ENCODE results near the gene HES1. TPM values are rescaled to one million over a fixed set of nuclear protein-coding genes. Genes with fewer than 3 reads are reported as not detected.

Gene HES1
- total and polyA plus RNA-seq, 10 of the 15 experiments (the other 5 are each of a cell fraction or from before 2014, with no cell fraction given): 0.46 to 5.3 (median 2.3) TPM

DNA sequence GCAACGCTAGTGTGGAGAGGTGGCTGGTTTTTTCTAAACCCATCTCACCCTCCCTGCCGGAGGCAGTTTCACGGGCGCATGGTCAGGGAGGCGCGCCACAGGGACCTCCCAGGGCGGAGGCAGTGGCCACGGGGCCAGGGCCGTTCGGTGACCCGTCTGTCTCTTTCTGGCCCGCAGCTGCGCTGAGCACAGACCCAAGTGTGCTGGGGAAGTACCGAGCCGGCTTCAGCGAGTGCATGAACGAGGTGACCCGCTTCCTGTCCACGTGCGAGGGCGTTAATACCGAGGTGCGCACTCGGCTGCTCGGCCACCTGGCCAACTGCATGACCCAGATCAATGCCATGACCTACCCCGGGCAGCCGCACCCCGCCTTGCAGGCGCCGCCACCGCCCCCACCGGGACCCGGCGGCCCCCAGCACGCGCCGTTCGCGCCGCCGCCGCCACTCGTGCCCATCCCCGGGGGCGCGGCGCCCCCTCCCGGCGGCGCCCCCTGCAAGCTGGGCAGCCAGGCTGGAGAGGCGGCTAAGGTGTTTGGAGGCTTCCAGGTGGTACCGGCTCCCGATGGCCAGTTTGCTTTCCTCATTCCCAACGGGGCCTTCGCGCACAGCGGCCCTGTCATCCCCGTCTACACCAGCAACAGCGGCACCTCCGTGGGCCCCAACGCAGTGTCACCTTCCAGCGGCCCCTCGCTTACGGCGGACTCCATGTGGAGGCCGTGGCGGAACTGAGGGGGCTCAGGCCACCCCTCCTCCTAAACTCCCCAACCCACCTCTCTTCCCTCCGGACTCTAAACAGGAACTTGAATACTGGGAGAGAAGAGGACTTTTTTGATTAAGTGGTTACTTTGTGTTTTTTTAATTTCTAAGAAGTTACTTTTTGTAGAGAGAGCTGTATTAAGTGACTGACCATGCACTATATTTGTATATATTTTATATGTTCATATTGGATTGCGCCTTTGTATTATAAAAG, 1.8 kb downstream of the HES1 start (continued):
- no peak for TF ChIP-seq ZNF207 (IDR thresholded peaks at IDR 0.05; ENCODE audit: borderline replicate concordance)
- TF ChIP-seq TCF3 (IDR thresholded peaks at IDR 0.05; ENCODE audit: borderline replicate concordance, insufficient read depth, low read depth, low read length): peak; percentile 44; the same call in 1 of the 2 replicates
- TF ChIP-seq, protein P1, sequence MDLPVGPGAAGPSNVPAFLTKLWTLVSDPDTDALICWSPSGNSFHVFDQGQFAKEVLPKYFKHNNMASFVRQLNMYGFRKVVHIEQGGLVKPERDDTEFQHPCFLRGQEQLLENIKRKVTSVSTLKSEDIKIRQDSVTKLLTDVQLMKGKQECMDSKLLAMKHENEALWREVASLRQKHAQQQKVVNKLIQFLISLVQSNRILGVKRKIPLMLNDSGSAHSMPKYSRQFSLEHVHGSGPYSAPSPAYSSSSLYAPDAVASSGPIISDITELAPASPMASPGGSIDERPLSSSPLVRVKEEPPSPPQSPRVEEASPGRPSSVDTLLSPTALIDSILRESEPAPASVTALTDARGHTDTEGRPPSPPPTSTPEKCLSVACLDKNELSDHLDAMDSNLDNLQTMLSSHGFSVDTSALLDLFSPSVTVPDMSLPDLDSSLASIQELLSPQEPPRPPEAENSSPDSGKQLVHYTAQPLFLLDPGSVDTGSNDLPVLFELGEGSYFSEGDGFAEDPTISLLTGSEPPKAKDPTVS (IDR thresholded peaks at IDR 0.05; ENCODE audit: low read depth, low read length): no peak
- no peak for TF ChIP-seq ATF7 (IDR thresholded peaks at IDR 0.05; ENCODE audit: low read depth)
- 0 out of 2 replicates have a peak, but pooled peaks have one; percentile 83 for TF ChIP-seq SMARCA5 (IDR thresholded peaks at IDR 0.05)
- TF ChIP-seq TARDBP (IDR thresholded peaks at IDR 0.05; ENCODE audit: borderline replicate concordance): no peak
- no peak for TF ChIP-seq KAT2A (conservative IDR thresholded peaks at IDR 0.05; ENCODE audit: control insufficient read depth, low read depth, low read length)
- peak; percentile 61; the same call in 1 of the 2 replicates for TF ChIP-seq PAX5 (IDR thresholded peaks at IDR 0.05; ENCODE audit: borderline replicate concordance, low read depth, low read length)
- TF ChIP-seq RB1 (IDR thresholded peaks at IDR 0.05; ENCODE audit: borderline replicate concordance): 0 out of 2 replicates have a peak, but pooled peaks have one; percentile 50
- TF ChIP-seq, protein P2, sequence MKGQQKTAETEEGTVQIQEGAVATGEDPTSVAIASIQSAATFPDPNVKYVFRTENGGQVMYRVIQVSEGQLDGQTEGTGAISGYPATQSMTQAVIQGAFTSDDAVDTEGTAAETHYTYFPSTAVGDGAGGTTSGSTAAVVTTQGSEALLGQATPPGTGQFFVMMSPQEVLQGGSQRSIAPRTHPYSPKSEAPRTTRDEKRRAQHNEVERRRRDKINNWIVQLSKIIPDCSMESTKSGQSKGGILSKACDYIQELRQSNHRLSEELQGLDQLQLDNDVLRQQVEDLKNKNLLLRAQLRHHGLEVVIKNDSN (IDR thresholded peaks at IDR 0.05; ENCODE audit: borderline replicate concordance, extremely low read length, insufficient read depth, low read depth, low read length): no peak
- no peak for TF ChIP-seq BCL11A (IDR thresholded peaks at IDR 0.05; ENCODE audit: low read depth, low read length)
- no peak for TF ChIP-seq ZZZ3 (IDR thresholded peaks at IDR 0.05; ENCODE audit: control insufficient read depth, insufficient read length, low read depth)
- no peak for TF ChIP-seq ZBED1 (IDR thresholded peaks at IDR 0.05; ENCODE audit: borderline replicate concordance)
- no peak for TF ChIP-seq CHD1 (IDR thresholded peaks at IDR 0.05; ENCODE audit: low read depth, low read length)
- TF ChIP-seq JUND (IDR thresholded peaks at IDR 0.05; ENCODE audit: low read depth, low read length): no peak
- no peak for TF ChIP-seq CHD4 (IDR thresholded peaks at IDR 0.05)
- TF ChIP-seq, protein P3, sequence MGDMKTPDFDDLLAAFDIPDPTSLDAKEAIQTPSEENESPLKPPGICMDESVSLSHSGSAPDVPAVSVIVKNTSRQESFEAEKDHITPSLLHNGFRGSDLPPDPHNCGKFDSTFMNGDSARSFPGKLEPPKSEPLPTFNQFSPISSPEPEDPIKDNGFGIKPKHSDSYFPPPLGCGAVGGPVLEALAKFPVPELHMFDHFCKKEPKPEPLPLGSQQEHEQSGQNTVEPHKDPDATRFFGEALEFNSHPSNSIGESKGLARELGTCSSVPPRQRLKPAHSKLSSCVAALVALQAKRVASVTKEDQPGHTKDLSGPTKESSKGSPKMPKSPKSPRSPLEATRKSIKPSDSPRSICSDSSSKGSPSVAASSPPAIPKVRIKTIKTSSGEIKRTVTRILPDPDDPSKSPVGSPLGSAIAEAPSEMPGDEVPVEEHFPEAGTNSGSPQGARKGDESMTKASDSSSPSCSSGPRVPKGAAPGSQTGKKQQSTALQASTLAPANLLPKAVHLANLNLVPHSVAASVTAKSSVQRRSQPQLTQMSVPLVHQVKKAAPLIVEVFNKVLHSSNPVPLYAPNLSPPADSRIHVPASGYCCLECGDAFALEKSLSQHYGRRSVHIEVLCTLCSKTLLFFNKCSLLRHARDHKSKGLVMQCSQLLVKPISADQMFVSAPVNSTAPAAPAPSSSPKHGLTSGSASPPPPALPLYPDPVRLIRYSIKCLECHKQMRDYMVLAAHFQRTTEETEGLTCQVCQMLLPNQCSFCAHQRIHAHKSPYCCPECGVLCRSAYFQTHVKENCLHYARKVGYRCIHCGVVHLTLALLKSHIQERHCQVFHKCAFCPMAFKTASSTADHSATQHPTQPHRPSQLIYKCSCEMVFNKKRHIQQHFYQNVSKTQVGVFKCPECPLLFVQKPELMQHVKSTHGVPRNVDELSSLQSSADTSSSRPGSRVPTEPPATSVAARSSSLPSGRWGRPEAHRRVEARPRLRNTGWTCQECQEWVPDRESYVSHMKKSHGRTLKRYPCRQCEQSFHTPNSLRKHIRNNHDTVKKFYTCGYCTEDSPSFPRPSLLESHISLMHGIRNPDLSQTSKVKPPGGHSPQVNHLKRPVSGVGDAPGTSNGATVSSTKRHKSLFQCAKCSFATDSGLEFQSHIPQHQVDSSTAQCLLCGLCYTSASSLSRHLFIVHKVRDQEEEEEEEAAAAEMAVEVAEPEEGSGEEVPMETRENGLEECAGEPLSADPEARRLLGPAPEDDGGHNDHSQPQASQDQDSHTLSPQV (IDR thresholded peaks at IDR 0.05): 0 out of 2 replicates have a peak, but pooled peaks have one; percentile 28
- peak; percentile 66; the same call in 1 of the 2 replicates for TF ChIP-seq POLR2A (IDR thresholded peaks at IDR 0.05; ENCODE audit: low read depth, low read length)
- 0 out of 2 replicates have a peak, but pooled peaks have one; percentile 9 for TF ChIP-seq POLR2AphosphoS2 (IDR thresholded peaks at IDR 0.05; ENCODE audit: low read depth, low read length)
- TF ChIP-seq SREBF1 (IDR thresholded peaks at IDR 0.05; ENCODE audit: low read length): no peak
- peak; percentile 23 for TF ChIP-seq MEF2B (IDR thresholded peaks at IDR 0.05; ENCODE audit: partially characterized antibody, poor library complexity, severe bottlenecking)

All from GM12878 (cell line).